ENCODE measurements around the gene ST3GAL2.
A peak's percentile ranks its signal among the peaks of the same experiment; 100 is the strongest.
"Not testable (repeated sequence)": the region's sequence is repeated elsewhere in the genome, so short reads cannot be mapped to it uniquely, and the experiment has no call there.

ST3GAL2 gene

DNA sequence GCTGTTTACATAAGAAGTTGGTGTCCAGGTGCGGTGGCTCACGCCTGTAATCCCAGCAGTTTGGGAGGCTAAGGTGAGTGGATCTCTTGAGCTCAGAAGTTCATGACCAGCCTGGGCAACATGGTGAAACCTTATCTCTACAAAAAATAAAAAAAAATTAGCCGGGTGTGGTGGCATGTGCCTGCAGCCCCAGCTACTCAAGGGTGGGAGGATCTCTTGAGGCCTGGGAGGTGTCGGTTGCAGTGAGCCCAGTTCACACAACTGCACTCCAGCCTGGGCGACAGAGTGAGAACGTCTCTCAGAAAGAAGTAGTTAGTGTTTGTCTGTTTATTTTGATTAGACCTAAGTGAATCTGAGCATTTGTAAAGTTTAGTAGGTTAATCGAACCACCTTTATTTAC, 79.3 kb downstream of the ST3GAL2 start:
- TF ChIP-seq, protein P1, sequence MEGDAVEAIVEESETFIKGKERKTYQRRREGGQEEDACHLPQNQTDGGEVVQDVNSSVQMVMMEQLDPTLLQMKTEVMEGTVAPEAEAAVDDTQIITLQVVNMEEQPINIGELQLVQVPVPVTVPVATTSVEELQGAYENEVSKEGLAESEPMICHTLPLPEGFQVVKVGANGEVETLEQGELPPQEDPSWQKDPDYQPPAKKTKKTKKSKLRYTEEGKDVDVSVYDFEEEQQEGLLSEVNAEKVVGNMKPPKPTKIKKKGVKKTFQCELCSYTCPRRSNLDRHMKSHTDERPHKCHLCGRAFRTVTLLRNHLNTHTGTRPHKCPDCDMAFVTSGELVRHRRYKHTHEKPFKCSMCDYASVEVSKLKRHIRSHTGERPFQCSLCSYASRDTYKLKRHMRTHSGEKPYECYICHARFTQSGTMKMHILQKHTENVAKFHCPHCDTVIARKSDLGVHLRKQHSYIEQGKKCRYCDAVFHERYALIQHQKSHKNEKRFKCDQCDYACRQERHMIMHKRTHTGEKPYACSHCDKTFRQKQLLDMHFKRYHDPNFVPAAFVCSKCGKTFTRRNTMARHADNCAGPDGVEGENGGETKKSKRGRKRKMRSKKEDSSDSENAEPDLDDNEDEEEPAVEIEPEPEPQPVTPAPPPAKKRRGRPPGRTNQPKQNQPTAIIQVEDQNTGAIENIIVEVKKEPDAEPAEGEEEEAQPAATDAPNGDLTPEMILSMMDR (conservative IDR thresholded peaks at IDR 0.05; ENCODE audit: control insufficient read depth, insufficient read depth, low read depth, low read length), result no peak
- H3K4me3 ChIP-seq (ENCODE audit: control insufficient read depth, low read depth, low read length), result no peak overlapping the region
- DNase-seq (ENCODE audit: low read depth), result no peak

DNA sequence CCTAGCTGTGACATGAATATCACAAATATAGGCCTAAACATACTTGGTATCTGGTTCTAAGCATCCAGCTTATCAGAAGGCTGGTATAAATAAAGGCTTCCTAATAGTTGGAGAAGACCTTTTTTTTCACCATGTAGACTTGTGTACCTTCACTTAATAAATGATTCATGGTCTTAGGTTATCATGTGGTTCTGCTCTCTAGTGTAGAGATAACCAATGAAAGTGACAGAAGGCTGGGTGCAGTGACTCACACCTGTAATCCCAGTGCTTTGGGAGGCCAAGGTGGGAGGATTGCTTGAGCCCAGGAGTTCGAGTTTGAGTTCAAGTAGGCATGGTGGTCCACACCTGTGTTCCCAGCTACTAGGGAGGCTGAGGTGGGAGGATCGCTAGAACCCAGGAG, 89.1 kb downstream of the ST3GAL2 start:
- H3K4me3 ChIP-seq (ENCODE audit: control insufficient read depth, low read depth, low read length), result no peak overlapping the region
- no peak for DNase-seq (ENCODE audit: low read depth)
- TF ChIP-seq, protein P1 (conservative IDR thresholded peaks at IDR 0.05; ENCODE audit: control insufficient read depth, insufficient read depth, low read depth, low read length), result no peak

DNA sequence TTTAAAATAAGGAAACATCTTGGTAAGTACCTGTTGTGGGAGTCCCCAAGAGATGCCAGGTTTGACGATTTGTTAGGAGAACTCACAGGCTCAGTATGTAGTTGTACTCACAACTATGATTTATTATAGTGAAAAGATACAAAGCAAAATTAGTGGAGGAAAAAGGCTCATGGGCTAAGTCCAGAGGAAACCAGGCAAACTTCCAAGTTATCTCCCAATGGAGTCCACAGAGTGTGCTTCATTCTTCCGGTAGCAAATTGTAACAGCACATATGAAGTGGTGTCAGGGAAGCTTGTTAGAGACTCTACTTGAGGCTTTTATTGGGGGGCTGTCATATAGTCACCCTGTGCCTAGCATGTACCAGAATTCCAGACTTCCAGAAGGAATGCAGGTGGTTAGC, 89.9 kb downstream of the ST3GAL2 start:
- TF ChIP-seq, protein P1 (conservative IDR thresholded peaks at IDR 0.05; ENCODE audit: control insufficient read depth, insufficient read depth, low read depth, low read length), result no peak
- H3K4me3 ChIP-seq (ENCODE audit: control insufficient read depth, low read depth, low read length), result no peak overlapping the region
- DNase-seq (ENCODE audit: low read depth), result peak; percentile 83

DNA sequence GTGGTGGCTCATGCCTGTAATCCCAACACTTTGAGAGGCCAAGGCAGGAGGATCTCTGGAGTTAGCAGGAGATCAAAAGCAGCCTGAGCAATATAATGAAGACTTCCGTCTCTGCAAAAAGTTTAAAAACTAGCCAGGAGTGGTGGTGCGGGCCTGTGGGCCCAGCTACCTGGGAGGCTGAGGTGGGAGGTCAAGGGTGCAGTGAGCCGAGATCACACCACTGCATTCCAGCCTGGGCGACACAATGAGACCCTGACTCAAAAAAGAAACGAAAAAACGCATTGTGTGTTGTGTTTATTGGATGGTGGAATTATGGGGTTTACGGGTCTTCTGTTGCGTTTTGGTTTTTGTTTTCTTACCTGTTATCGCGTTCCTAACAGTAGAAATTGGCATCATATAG, 93.1 kb downstream of the ST3GAL2 start:
- DNase-seq (ENCODE audit: low read depth), result no peak
- H3K4me3 ChIP-seq (ENCODE audit: control insufficient read depth, low read depth, low read length), result peak overlapping the region; percentile 92
- TF ChIP-seq, protein P1 (conservative IDR thresholded peaks at IDR 0.05; ENCODE audit: control insufficient read depth, insufficient read depth, low read depth, low read length), result no peak

DNA sequence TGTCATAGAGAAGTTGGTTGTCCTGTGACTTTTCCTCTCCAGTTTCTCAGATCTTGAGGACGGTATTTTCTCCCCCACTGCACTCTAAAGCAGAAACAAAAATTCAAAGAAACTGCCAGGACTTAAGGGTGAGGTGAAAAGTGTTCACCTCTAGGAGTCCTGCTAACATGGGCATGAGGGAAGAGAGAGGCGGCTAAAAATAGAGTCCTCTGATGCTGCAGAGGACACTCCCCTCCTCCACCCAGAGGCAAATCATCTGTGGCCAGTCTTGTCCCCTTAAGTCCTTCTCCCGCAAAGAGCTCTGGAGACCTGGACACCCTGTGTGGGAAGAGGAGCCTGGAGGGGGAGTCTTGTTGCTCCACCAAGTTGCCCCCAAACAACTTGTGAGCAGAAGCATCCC, 96.9 kb downstream of the ST3GAL2 start:
- no peak overlapping the region for H3K4me3 ChIP-seq (ENCODE audit: control insufficient read depth, low read depth, low read length)
- TF ChIP-seq, protein P1 (conservative IDR thresholded peaks at IDR 0.05; ENCODE audit: control insufficient read depth, insufficient read depth, low read depth, low read length), result no peak
- no peak for DNase-seq (ENCODE audit: low read depth)

DNA sequence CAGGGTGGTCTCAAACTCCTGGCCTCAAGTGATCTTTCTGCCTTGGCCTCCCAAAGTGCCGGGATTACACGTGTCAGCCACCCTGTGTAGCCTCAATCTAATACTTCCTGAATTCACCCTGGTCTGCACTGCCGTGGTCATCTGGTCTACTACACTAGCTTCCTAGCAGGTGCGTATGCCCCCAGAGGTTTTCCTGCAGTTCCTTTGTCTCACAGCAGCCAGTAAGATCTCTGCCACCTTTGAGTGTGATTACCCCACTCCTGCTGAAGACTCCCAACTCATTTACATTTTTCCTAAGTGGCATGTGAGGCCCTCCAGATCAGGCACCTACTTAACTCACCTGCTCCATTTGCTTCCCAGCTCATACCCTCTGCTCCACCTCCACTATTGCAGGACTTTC, 97.3 kb downstream of the ST3GAL2 start:
- H3K4me3 ChIP-seq (ENCODE audit: control insufficient read depth, low read depth, low read length), result no peak overlapping the region
- TF ChIP-seq, protein P1 (conservative IDR thresholded peaks at IDR 0.05; ENCODE audit: control insufficient read depth, insufficient read depth, low read depth, low read length), result no peak
- no peak for DNase-seq (ENCODE audit: low read depth)

DNA sequence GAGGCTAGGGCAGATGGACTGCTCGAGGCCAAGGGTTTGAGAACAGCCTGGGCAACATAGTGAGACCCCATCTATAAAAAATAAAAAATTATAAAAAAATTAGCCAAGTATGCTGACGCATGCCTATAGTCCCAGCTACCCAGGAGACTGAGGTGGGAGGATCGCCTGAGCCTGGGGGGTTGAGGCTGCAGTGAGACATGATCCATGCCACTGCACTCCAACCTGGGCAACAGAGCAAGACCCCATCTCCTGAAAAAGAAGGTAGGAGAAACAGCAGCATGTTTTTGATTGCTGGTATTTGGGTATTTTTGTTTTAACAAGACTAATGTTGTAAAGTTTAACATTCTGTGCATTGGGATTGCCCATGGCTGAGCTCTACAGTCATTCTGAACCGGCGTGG, 101.1 kb downstream of the ST3GAL2 start:
- TF ChIP-seq, protein P1 (conservative IDR thresholded peaks at IDR 0.05; ENCODE audit: control insufficient read depth, insufficient read depth, low read depth, low read length), result no peak
- DNase-seq (ENCODE audit: low read depth), result no peak
- no peak overlapping the region for H3K4me3 ChIP-seq (ENCODE audit: control insufficient read depth, low read depth, low read length)

DNA sequence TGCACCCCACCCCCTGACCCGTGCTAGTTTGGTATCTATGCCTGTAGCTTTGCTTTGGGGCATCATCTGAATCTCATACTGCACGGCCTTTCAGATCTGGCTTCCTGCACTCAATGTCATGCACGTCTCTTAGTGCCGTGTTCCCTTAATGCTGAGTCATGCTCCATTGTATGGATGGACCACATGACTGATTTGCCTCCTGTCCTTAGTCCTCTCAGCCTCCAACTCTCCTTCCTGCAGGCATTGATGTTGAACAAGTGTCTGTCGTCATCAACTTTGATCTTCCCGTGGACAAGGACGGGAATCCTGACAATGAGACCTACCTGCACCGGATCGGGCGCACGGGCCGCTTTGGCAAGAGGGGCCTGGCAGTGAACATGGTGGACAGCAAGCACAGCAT, 106.2 kb downstream of the ST3GAL2 start:
- DNase-seq (ENCODE audit: low read depth), result peak; percentile 15
- H3K4me3 ChIP-seq (ENCODE audit: control insufficient read depth, low read depth, low read length), result not testable (repeated sequence)

Data from fibroblast of mammary gland (primary cell).